GM06990 (cell line): ENCODE measurements around the gene MAP6D1.

Experiments
- DNase-seq: peaks from one replicate; pipeline ENCODE4 v3.0.0-alpha.2; 2011; ENCODE audit not compliant: insufficient read length; ENCODE audit errors: extremely low read depth
- H3K27me3 ChIP-seq: replicated peaks from 2 replicates; pipeline ENCODE4 v1.6.0; 2011; ENCODE audit warnings: low read length; ENCODE audit not compliant: control insufficient read depth, insufficient read depth
- H3K36me3 ChIP-seq: 2 replicates; pipeline ENCODE4 v1.5.1; 2011; ENCODE audit warnings: low read length; ENCODE audit not compliant: control insufficient read depth, insufficient read depth
- H3K4me3 ChIP-seq: replicated peaks from 2 replicates; pipeline ENCODE4 v1.5.1; 2011; ENCODE audit warnings: low read depth, mild to moderate bottlenecking, control low read depth, low read length
- CTCF ChIP-seq: IDR thresholded peaks from 2 replicates; pipeline ENCODE4 v1.5.1; 2011; ENCODE audit warnings: low read length, control low read depth, mild to moderate bottlenecking, inconsistent platforms; ENCODE audit not compliant: insufficient read depth, poor library complexity, severe bottlenecking

Gene MAP6D1

GRCh38 chr3:183844606-183845005, 19.2 kb upstream of the MAP6D1 start:
- TF ChIP-seq CTCF = no peak
- Histone ChIP-seq H3K27me3 (no peaks in the 10 kb centered on the region), H3K4me3 (no peak overlapping the region), H3K36me3 (peaks cover 9% of the 10 kb centered on the region)
- no peak for DNase-seq

- Histone ChIP-seq H3K27me3 (no peaks in the 10 kb centered on the region), H3K36me3 (peaks cover 5% of the 10 kb centered on the region), H3K4me3 (no peak overlapping the region)
- no peak for DNase-seq
- TF ChIP-seq CTCF = no peak
Observed at GRCh38 chr3:183839751-183840150, 14.4 kb upstream of the MAP6D1 start.

- no peak for TF ChIP-seq CTCF
- peaks cover 9% of the 10 kb centered on the region for H3K36me3 ChIP-seq
- no peaks in the 10 kb centered on the region for H3K27me3 ChIP-seq
- H3K4me3 ChIP-seq = no peak overlapping the region
- no peak for DNase-seq
Observed at GRCh38 chr3:183837894-183838293, 12.5 kb upstream of the MAP6D1 start.

- H3K27me3 ChIP-seq = no peaks in the 10 kb centered on the region
- DNase-seq = no peak
- peaks cover 13% of the 10 kb centered on the region for H3K36me3 ChIP-seq
- TF ChIP-seq CTCF = no peak
- H3K4me3 ChIP-seq = no peak overlapping the region
Observed at GRCh38 chr3:183837390-183837789, 12.0 kb upstream of the MAP6D1 start.

- no peak for TF ChIP-seq CTCF
- Histone ChIP-seq H3K4me3 (no peak overlapping the region), H3K27me3 (no peaks in the 10 kb centered on the region), H3K36me3 (peaks cover 21% of the 10 kb centered on the region)
- DNase-seq = no peak
Observed at GRCh38 chr3:183833516-183833915, 8.1 kb upstream of the MAP6D1 start.

GRCh38 chr3:183830187-183830586, 4.8 kb upstream of the MAP6D1 start:
- DNase-seq = no peak
- Histone ChIP-seq H3K27me3 (no peaks in the 10 kb centered on the region), H3K4me3 (no peak overlapping the region), H3K36me3 (peaks cover 18% of the 10 kb centered on the region)
- TF ChIP-seq CTCF = no peak
